Liver (tissue), 9 donors: Measurements from ENCODE around the gene GAS7. TPM values are rescaled to one million over a fixed set of nuclear protein-coding genes. Genes with fewer than 3 reads are reported as not detected.

Experiments used
- DNase-seq: peaks from one replicate; pipeline ENCODE4 v3.0.0-alpha.2; 2017; ENCODE audit warnings: low spot score
- H3K27ac ChIP-seq, 2 donors: one replicate each; pipeline ENCODE4 v1.7.0; 2013; ENCODE audit warnings: inconsistent platforms in 2 of 2, low read length in 2 of 2, control low read depth in 1 of 2, low read depth in 1 of 2, mild to moderate bottlenecking in 1 of 2
- H3K27me3 ChIP-seq, 4 donors: one replicate each; pipeline versions ENCODE4 v1.6.1 to v1.7.0; 2013; ENCODE audit warnings: low read length in 3 of 4, inconsistent platforms in 1 of 4, mild to moderate bottlenecking in 1 of 4, moderate library complexity in 1 of 4; ENCODE audit not compliant: control insufficient read depth in 4 of 4, insufficient read depth in 4 of 4
- H3K36me3 ChIP-seq, 4 donors: one replicate each; pipeline versions ENCODE4 v1.6.1 to v1.7.0; 2013; ENCODE audit warnings: low read length in 3 of 4, mild to moderate bottlenecking in 3 of 4, low read depth in 1 of 4, moderate library complexity in 1 of 4; ENCODE audit not compliant: control insufficient read depth in 4 of 4, insufficient read depth in 3 of 4
- H3K4me1 ChIP-seq, 4 donors: one replicate each; pipeline versions ENCODE4 v1.6.1 to v1.7.0; 2013; ENCODE audit warnings: low read length in 3 of 4, mild to moderate bottlenecking in 3 of 4, moderate library complexity in 1 of 4; ENCODE audit not compliant: control insufficient read depth in 4 of 4, insufficient read depth in 4 of 4
- H3K4me3 ChIP-seq, 3 donors: one replicate each; pipeline versions ENCODE4 v1.6.1 to v1.7.0; 2013; ENCODE audit warnings: low read length in 3 of 3, control low read depth in 1 of 3, low read depth in 1 of 3, mild to moderate bottlenecking in 1 of 3
- H3K9ac ChIP-seq, 2 donors: one replicate each; pipeline ENCODE4 v1.7.0; 2013; ENCODE audit warnings: low read length in 2 of 2, mild to moderate bottlenecking in 2 of 2, moderate library complexity in 2 of 2, control low read depth in 1 of 2, low read depth in 1 of 2
- H3K9me3 ChIP-seq, 4 donors: one replicate each; pipeline versions ENCODE4 v1.6.1 to v1.7.0; 2013; ENCODE audit warnings: low read length in 3 of 4; ENCODE audit not compliant: control insufficient read depth in 4 of 4
- EGR1 ChIP-seq, 2 donors: IDR thresholded peaks; 2 replicates each; pipeline ENCODE4 v1.6.1; 2016 to 2018; ENCODE audit warnings: antibody characterized with exemption in 2 of 2, low read depth in 2 of 2
- FOXA1 ChIP-seq: IDR thresholded peaks from 2 replicates; pipeline ENCODE4 v1.6.1; 2016; ENCODE audit warnings: antibody characterized with exemption
- FOXA2 ChIP-seq: IDR thresholded peaks from 2 replicates; pipeline ENCODE4 v1.6.1; 2016; ENCODE audit warnings: antibody characterized with exemption
- GABPA ChIP-seq, 2 donors: IDR thresholded peaks in 1 of 2; conservative IDR thresholded peaks in 1 of 2; 2 replicates each; pipeline ENCODE4 v1.6.1; 2016; ENCODE audit warnings: antibody characterized with exemption in 2 of 2, mild to moderate bottlenecking in 1 of 2, moderate library complexity in 1 of 2
- HNF4A ChIP-seq, 2 donors: conservative IDR thresholded peaks; 2 replicates each; pipeline ENCODE4 v1.6.1; 2016; ENCODE audit warnings: antibody characterized with exemption in 2 of 2, mild to moderate bottlenecking in 2 of 2
- HNF4G ChIP-seq: IDR thresholded peaks from 2 replicates; pipeline ENCODE4 v1.6.1; 2016; ENCODE audit warnings: antibody characterized with exemption
- JUND ChIP-seq, 2 donors: IDR thresholded peaks; 2 replicates each; pipeline ENCODE4 v1.6.1; 2016; ENCODE audit warnings: antibody characterized with exemption in 2 of 2
- NR2F2 ChIP-seq: IDR thresholded peaks from 2 replicates; pipeline ENCODE4 v1.6.1; 2016; ENCODE audit warnings: antibody characterized with exemption
- RAD21 ChIP-seq, 2 donors: IDR thresholded peaks; 2 replicates each; pipeline ENCODE4 v1.6.1; 2016; ENCODE audit warnings: antibody characterized with exemption in 2 of 2, mild to moderate bottlenecking in 2 of 2
- RXRA ChIP-seq, 2 donors: IDR thresholded peaks; 2 replicates each; pipeline ENCODE4 v1.6.1; 2017 to 2018; ENCODE audit warnings: antibody characterized with exemption in 2 of 2, mild to moderate bottlenecking in 1 of 2
- SP1 ChIP-seq: IDR thresholded peaks from 2 replicates; pipeline ENCODE4 v1.6.1; 2018; ENCODE audit warnings: antibody characterized with exemption, mild to moderate bottlenecking
- YY1 ChIP-seq: IDR thresholded peaks from 2 replicates; pipeline ENCODE4 v1.6.1; 2016; ENCODE audit warnings: antibody characterized with exemption, mild to moderate bottlenecking
- WGBS: extraction: QIAGEN DNeasy Blood & Tissue Kit; methylation state at CpG from one replicate; pipeline ENCODE4 v1.1.7; 2013; 5-methylcytosine and 5-hydroxymethylcytosine counted together
- polyA plus RNA-seq, 2 donors: library from polyadenylated mRNA; stranded (reverse) in 1 of 2; unstranded in 1 of 2; fragments of 200-250 nt in 1 of 2; fragments of >200 nt in 1 of 2; fragmentation: Nextera tagmentation in 1 of 2; extraction: Ambion mirVana in 1 of 2; gene quantifications; one replicate each; pipeline versions ENCODE4 v1.2.1 to v1.2.3, GENCODE V29; 2013 to 2015
- total RNA-seq, 2 donors: library from RNA; depleted of rRNA; stranded (reverse); fragments of >200 nt; gene quantifications; one replicate each; pipeline ENCODE4 v1.2.3, GENCODE V29; 2014
- TF ChIP-seq, protein P1 (sequence below): IDR thresholded peaks from 2 replicates; pipeline ENCODE4 v1.6.1; 2016; ENCODE audit warnings: antibody characterized with exemption, mild to moderate bottlenecking
- TF ChIP-seq, protein P2 (sequence below): IDR thresholded peaks from 2 replicates; pipeline ENCODE4 v1.6.1; 2016; ENCODE audit warnings: antibody characterized with exemption
- TF ChIP-seq, protein P3 (sequence below): fragments of 150-350 bp; IDR thresholded peaks from 2 replicates; pipeline ENCODE4 v1.5.1; 2017; ENCODE audit warnings: improper control_type of control experiment, low read depth, low read length; ENCODE audit not compliant: missing input control
- TF ChIP-seq, protein P4 (sequence below): IDR thresholded peaks from 2 replicates; pipeline ENCODE4 v1.6.1; 2016; ENCODE audit warnings: antibody characterized with exemption
- donor health status: healthy.
- donor health status: healthy.
- donor health status: healthy.
- donor health status: healthy.
- donor health status: healthy.

The GAS7 gene
- total and polyA plus RNA-seq, 4 donors, result 0.79 to 6.1 (median 2.5) TPM

DNA sequence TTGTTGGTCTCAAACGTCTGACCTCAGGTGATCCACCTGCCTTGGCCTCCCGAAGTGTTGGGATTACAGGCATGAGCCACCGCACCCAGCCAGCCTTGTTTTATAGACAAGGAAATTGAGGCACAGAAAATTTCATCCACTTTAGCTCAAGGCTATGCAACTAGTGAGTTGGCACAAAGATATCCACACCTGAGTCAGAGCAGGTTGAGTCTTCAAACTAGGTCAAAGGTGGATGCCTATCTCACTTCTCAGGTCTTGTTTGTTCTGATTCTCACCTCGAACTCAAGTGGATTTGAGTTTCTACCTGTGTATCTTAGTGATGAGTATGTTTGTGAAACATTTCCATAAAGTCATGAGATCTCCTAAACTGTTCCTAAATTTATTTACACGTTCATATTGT is 35.6 kb upstream of the GAS7 start:
- Histone ChIP-seq H3K9ac (no peak overlapping the region), H3K4me3 (no peak overlapping the region), H3K9me3 (peaks cover 0 to 7% (median 3%) of the 10 kb centered on the region in 4 donors), H3K4me1 (no peaks in the 10 kb centered on the region), H3K27me3 (no peaks in the 10 kb centered on the region), H3K36me3 (no peaks in the 10 kb centered on the region), H3K27ac (no peak overlapping the region)
- TF ChIP-seq NR2F2, result no peak
- TF ChIP-seq FOXA1, result no peak
- TF ChIP-seq, protein P1, sequence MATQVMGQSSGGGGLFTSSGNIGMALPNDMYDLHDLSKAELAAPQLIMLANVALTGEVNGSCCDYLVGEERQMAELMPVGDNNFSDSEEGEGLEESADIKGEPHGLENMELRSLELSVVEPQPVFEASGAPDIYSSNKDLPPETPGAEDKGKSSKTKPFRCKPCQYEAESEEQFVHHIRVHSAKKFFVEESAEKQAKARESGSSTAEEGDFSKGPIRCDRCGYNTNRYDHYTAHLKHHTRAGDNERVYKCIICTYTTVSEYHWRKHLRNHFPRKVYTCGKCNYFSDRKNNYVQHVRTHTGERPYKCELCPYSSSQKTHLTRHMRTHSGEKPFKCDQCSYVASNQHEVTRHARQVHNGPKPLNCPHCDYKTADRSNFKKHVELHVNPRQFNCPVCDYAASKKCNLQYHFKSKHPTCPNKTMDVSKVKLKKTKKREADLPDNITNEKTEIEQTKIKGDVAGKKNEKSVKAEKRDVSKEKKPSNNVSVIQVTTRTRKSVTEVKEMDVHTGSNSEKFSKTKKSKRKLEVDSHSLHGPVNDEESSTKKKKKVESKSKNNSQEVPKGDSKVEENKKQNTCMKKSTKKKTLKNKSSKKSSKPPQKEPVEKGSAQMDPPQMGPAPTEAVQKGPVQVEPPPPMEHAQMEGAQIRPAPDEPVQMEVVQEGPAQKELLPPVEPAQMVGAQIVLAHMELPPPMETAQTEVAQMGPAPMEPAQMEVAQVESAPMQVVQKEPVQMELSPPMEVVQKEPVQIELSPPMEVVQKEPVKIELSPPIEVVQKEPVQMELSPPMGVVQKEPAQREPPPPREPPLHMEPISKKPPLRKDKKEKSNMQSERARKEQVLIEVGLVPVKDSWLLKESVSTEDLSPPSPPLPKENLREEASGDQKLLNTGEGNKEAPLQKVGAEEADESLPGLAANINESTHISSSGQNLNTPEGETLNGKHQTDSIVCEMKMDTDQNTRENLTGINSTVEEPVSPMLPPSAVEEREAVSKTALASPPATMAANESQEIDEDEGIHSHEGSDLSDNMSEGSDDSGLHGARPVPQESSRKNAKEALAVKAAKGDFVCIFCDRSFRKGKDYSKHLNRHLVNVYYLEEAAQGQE, result no peak
- TF ChIP-seq HNF4A (conservative IDR thresholded peaks at IDR 0.05), result no peak
- no peak for TF ChIP-seq RXRA (IDR thresholded peaks at IDR 0.05)
- no peak for TF ChIP-seq EGR1 (IDR thresholded peaks at IDR 0.05; ENCODE audit: low read depth in 2 of 2)
- TF ChIP-seq FOXA2, result no peak
- no peak for TF ChIP-seq RAD21 (IDR thresholded peaks at IDR 0.05)
- no peak for TF ChIP-seq SP1
- TF ChIP-seq, protein P2, sequence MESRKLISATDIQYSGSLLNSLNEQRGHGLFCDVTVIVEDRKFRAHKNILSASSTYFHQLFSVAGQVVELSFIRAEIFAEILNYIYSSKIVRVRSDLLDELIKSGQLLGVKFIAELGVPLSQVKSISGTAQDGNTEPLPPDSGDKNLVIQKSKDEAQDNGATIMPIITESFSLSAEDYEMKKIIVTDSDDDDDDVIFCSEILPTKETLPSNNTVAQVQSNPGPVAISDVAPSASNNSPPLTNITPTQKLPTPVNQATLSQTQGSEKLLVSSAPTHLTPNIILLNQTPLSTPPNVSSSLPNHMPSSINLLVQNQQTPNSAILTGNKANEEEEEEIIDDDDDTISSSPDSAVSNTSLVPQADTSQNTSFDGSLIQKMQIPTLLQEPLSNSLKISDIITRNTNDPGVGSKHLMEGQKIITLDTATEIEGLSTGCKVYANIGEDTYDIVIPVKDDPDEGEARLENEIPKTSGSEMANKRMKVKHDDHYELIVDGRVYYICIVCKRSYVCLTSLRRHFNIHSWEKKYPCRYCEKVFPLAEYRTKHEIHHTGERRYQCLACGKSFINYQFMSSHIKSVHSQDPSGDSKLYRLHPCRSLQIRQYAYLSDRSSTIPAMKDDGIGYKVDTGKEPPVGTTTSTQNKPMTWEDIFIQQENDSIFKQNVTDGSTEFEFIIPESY, result no peak
- no peak for DNase-seq
- 65% methylated on average over 5 of the region's 5 CpGs for WGBS

DNA sequence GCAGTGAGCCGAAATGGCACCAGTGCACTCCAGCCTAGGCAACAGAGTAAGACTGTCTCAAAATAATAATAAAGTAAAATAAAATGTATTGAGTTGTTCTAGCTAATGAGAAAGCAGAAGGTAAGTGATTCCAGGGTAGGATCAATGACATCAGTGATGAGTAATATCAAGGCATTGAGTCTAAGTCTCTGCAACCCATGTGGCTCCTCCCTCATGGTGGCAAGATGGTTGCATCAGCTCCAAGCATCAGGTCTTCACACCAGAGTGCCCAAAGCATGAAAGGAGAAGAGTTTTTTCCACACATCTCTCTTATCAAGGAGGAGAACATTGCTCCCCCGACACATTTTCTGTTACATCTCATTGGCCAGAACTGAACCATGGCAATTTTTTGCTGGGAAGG is 34.8 kb upstream of the GAS7 start:
- H3K36me3 ChIP-seq, result no peaks in the 10 kb centered on the region
- 79% methylated on average over 2 of the region's 2 CpGs for WGBS
- DNase-seq, result no peak
- H3K27me3 ChIP-seq, result no peaks in the 10 kb centered on the region
- H3K9me3 ChIP-seq, result peaks cover 0 to 7% (median 3%) of the 10 kb centered on the region in 4 donors
- H3K9ac ChIP-seq, result no peak overlapping the region
- H3K4me3 ChIP-seq, result no peak overlapping the region
- no peaks in the 10 kb centered on the region for H3K4me1 ChIP-seq
- TF ChIP-seq NR2F2 (no peak), YY1 (no peak), FOXA1 (no peak), RAD21 (IDR thresholded peaks at IDR 0.05) (no peak), GABPA (IDR thresholded peaks at IDR 0.05 in 1 of 2, conservative IDR thresholded peaks at IDR 0.05 in 1 of 2) (no peak), SP1 (no peak), HNF4G (no peak), HNF4A (conservative IDR thresholded peaks at IDR 0.05) (no peak), JUND (IDR thresholded peaks at IDR 0.05) (no peak)
- TF ChIP-seq, protein P3, sequence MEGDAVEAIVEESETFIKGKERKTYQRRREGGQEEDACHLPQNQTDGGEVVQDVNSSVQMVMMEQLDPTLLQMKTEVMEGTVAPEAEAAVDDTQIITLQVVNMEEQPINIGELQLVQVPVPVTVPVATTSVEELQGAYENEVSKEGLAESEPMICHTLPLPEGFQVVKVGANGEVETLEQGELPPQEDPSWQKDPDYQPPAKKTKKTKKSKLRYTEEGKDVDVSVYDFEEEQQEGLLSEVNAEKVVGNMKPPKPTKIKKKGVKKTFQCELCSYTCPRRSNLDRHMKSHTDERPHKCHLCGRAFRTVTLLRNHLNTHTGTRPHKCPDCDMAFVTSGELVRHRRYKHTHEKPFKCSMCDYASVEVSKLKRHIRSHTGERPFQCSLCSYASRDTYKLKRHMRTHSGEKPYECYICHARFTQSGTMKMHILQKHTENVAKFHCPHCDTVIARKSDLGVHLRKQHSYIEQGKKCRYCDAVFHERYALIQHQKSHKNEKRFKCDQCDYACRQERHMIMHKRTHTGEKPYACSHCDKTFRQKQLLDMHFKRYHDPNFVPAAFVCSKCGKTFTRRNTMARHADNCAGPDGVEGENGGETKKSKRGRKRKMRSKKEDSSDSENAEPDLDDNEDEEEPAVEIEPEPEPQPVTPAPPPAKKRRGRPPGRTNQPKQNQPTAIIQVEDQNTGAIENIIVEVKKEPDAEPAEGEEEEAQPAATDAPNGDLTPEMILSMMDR, result no peak
- TF ChIP-seq, protein P4, sequence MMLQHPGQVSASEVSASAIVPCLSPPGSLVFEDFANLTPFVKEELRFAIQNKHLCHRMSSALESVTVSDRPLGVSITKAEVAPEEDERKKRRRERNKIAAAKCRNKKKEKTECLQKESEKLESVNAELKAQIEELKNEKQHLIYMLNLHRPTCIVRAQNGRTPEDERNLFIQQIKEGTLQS, result no peak
- TF ChIP-seq, protein P2, result no peak
- TF ChIP-seq, protein P1, result no peak
- H3K27ac ChIP-seq, result no peak overlapping the region
